HG03575 (cell line): ENCODE data around the gene LSAMP.

Experiments used
- ATAC-seq: cut with Tn5 transposase; IDR thresholded peaks from one replicate; pipeline ENCODE4 v1.9.1; 2021; ENCODE audit not compliant: unreplicated experiment, insufficient number of reproducible peaks, low FRiP score; ENCODE audit errors: extremely low read depth

The LSAMP gene

DNA sequence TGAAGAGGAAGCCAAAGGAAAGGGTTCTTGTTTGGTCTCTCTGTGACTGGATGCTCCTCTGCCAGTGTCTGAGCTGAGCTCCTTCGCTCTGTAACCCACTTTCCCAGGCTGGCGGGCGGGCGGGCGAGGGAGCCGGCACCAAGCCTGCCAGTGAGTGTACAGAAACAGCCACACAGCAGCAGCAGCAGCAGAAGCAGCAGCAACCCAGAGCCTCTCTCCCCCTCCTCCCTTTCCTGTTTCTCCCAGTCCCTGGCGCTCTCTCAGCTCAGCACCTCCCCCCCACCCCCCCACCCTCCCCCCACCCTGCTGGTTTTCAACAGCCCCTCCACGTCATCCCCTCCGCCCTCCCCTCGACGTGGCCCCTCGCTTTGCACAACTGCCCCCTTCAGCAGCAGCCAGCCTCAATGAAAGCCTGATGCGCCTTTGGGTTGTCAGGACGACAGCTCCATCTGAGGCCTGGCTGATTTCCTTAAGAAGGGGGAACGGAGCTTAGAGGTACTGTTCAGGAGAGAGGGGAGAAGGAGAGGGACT, at the start of gene LSAMP:
TSS of gene LSAMP (minus strand) at position 177 of the 531 bp plus-strand sequence.
- no peak for ATAC-seq

GRCh38 chr3:116492379-116492778, 47.1 kb upstream of the LSAMP start:
- ATAC-seq, result no peak

GRCh38 chr3:116483135-116483534, 37.8 kb upstream of the LSAMP start:
- ATAC-seq, result no peak

DNA sequence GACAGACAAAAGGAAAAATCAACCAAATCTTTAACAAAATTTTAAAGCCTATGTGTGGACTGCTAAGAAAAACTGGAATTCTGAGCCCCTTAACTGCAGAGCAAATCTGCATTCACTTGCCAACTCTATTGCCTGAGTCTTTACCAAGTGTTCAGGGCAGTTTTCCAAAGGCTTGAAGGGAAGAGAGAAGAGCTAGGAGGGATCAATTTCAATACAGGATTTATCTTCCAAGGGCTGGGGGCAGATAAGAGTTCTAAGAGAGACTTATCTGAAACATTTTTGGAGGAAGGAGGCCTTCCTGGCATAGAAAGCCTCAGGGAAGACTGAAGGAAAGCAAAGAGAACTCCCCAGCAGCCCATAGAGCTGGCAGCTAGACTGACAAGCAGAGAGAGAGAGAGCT, 31.4 kb upstream of the LSAMP start:
- ATAC-seq, result no peak

DNA sequence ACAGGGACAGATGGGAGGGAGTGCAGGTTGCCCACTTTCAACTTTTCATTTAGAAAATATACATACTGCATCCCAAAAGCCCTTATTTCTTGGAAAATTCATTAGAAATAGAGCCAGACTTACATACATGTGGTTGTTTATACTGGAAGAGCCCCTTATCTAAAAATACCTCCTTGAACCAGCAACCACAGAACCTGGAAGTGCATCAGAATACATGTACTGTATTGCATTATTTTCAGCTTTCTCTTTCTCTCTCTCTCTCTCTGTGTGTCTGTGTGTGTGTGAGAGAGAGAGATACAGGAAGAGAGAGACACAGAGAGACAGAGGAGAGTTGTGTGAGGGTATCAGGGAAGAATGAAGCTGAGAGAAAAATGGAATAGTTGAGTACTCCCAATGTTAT, 29.5 kb upstream of the LSAMP start:
- no peak for ATAC-seq

DNA sequence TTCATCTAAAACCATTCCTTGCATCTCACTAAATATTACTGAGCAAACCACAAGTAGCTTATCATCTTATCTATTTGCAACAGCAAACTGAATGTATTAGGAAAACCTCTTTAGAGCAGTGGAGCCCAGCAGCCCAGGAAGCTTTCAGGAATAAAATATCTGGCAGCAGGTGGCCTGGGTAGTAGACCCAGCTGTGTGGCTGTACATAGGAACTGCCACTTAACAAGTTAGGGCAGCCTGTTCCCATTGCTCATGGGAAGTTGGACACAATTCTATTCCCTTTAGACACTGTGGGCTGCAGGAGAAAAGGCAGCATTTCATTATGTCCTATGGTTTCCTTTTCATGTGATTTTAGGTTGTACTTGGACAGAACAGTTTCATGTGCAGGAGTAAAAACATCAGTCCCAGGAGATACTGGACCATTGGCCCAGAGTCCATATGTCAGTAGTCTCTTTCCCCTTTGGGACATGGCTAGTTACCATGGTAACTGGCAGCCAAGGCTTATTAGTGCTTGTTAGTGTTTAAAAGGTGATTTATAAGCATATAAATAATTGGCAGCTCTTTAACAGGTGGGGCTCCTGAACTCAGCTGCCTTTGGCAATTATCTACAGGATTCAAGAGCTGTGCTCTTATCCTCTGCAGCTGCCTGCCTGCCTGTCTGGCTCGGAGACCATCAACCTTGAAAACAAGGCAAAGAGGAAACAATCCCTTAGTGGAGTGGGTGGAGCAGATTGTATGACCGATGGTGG, 28.9 kb upstream of the LSAMP start:
- ATAC-seq, result no peak

DNA sequence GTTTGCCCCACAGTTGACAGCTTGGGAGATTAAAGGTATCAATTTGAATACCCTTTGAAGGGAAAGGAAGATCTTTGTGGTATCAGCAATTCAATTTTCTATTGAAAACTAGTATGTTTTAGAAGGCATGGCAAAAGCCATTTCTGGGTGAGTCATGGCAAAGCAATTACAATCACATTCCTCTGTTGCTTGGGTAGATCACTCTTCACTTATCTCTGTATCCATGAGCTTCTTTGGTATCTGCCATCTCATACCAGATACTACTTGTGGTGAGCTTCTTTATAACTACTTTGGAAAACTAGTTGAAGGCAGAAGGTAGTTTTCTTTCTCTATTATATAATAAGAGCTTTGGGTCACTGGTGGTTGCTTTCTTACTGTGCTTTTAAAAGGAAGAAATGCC, 28.3 kb upstream of the LSAMP start:
- no peak for ATAC-seq

DNA sequence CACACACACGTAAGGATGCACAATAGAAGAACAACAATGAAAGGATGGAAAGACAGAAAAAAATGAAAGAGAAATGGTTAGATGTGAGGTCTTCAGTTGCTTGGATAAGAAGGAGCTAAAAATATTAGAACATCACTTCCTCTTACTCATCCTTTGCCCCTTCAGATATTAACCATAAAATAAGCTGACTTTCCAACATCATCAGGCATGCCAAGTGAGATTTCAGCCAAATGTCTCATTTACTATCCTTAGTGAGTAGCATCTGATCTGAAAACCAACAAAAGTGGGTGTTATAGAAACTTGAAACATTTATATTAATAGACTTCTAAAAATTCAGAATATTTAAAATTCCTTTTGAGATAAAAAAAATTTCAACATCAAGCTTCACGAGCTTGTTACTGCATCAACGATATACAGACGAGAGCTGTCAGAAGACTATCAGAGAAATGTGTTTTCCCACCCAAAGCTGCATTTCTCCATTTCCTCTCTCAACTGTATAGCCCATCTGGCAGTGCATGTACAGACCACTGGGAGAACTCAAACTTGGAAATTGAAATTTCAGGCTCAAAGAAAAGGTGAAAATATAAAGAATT, 25.4 kb upstream of the LSAMP start:
- no peak for ATAC-seq

- ATAC-seq, result no peak
Measured at GRCh38 chr3:116469546-116469945, 24.3 kb upstream of the LSAMP start.

DNA sequence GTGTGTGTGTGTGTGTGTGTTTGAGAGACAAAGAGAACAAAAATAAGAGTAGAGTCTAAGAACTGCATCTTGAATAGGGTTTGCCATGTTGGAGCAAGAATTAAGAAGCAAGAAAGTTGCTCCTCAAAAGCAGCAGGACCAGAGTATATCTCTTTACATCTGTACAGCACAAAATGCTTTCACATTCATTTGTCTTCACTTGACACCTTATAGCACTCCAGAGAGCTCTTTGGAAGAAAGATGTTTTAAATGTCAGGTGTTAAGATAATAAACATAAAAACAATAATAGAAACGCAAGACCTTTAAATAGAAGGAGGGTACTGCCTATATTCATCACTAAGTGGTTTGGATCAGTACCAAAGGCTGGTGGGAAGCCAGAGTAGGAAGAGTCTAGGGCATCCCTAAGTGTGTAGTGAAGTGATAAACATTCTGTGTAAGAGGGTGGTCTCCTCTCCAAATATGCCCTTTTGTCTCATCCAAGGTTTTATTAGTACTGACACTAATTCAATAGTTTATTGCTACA, 19.1 kb upstream of the LSAMP start:
- ATAC-seq, result no peak

DNA sequence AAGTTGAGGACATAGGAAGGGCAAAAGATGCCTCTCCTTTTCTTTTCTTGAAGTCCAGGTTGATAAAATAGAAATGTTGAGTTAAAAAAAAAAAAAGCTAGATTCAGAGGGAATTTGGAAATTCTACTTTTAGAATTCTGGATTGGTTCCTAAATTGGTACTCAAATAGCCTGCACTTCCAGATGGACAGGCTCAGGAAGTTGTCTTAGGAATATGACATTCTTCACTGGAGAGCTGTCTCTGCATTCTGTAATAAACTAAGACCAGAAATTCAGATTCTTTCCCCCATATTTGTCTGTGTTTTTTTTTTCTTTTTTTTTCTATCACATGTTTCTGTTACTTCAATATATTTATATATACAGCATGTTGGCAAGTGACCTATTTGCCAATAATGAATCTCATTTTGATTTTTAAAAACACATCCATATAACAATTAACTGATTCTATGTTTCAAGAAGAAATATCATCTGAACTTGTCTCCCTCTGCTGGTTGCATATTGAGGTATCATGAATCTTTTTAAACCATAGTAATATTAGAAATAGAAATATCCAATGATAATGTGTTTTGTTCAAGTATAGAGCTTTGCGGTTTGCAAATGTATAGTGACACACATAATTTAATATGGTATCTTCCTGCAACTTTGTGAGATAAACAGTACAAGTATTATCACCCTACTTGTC, 8.5 kb upstream of the LSAMP start:
- ATAC-seq, result no peak

- no peak for ATAC-seq
Measured at GRCh38 chr3:116449546-116450350, 4.5 kb upstream of the LSAMP start.

DNA sequence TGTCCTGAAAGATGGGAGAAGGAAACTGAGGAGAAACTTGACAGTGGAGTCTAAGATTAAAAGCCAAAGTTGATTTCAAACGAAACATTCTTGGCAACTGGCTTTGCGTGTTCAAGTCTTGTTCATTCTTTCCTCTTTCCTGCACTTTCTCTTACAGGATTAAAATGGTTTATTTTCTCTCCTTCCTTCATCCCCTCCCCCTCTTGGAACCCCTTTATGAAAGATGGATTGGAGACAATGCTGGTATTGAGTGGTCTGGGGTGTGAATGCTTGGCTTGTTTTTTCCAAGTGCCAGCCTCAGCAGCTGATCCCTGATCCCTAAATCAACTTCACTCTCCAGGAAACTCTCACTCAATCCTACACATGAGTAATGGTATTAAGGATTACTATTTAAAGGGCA, 703 bp upstream of the LSAMP start:
- ATAC-seq, result no peak

- no peak for ATAC-seq
Measured at GRCh38 chr3:116444819-116445310, 422 bp downstream of the LSAMP start.

GRCh38 chr3:116444115-116444747, 1.1 kb downstream of the LSAMP start:
- no peak for ATAC-seq

DNA sequence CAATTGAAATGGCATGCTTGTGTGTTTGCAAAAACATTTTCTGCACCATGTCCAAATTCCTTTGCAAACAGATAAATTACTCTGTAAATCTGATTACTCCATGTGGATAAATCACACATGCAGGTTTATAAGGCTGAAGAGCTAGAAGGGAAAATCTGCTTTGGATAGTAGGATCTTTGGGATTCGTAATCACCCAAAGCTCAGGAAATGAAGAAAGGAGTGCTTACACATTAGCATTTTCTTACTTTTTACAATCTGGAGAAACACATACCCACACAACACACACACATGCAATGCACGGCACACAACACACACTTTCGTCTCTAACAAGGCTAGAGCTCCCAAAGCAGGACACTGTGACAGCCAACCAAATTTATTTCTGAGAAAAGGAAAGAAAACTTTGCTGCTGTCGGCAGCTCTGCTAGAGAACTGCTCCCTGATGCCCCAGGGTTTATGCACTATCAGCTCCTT, 2.1 kb downstream of the LSAMP start:
- ATAC-seq, result no peak

DNA sequence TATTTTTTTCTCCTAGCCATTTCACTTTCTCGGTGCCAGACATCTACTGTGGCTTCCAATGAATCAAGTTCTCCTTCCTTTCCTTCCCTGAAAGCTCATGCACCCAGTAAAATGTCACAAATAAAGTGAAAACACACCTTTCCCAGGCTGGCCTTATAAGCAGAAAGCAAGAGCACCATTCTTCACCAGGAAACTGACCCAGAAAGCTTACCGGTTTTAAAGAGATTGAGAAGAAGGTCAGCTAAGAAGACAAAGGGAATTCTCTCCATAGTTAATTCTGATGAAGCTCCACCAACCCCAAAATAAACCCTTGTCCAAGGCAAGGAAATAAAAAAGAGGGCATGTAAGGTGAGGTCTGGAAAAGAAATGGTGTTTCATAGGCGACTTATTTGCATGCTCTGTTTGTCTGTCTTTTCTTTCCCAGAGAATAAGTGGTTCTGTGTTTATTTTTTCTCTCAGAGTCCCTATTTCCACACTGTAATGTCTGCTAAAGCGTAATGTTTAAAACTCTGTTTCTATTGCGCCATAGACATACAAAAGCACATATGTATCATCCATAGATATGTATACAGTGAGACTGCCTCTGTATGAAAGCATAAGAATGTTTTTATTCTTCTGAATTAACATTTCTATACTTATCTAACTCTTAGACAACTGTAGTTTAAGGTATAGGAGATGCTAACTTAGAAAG, 2.8 kb downstream of the LSAMP start:
- ATAC-seq, result no peak

DNA sequence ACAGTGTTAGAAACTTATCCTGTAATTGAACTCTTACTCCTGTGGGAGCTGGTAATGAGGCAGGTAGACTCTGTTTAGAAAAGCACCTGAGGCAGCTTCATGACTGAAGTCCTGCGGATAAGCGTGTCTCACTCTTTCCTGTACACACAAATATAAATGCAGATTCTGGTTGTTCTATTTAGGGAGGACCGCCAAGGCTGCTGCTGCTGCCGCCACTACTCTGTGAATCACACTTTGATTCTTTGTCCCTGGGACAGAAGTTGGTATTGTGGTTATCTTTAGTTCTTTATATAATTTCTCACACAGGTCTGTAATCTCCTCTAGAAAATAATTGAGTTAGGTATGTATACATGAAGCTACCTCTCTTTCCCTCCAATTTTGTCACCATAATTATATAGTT, 3.6 kb downstream of the LSAMP start:
- ATAC-seq, result no peak
